IMR-90 (cell line): Measurements from ENCODE around the gene TPX2.

ENCODE experiments used
- CEBPB ChIP-seq: IDR thresholded peaks from 2 replicates; pipeline ENCODE4 v1.6.1; 2012; ENCODE audit warnings: low read depth, low read length, improper control_type of control experiment
- CTCF ChIP-seq: conservative IDR thresholded peaks from 2 replicates; pipeline ENCODE4 v1.5.1; 2012; ENCODE audit warnings: mild to moderate bottlenecking, low read depth, low read length, improper control_type of control experiment

GRCh38 chr20:31721408-31722256, 17.5 kb upstream of the TPX2 start:
- TF ChIP-seq CTCF = no peak
- no peak for TF ChIP-seq CEBPB
